GM18870 (cell line): ENCODE results near the gene RAB26.
"Not testable (repeated sequence)": the region's sequence is repeated elsewhere in the genome, so short reads cannot be mapped to it uniquely, and the experiment has no call there.

Source experiments
- ATAC-seq: cut with Tn5 transposase; IDR thresholded peaks from one replicate; pipeline ENCODE4 v1.9.1; 2021; ENCODE audit warnings: moderate library complexity; ENCODE audit not compliant: unreplicated experiment

The RAB26 gene, protein sequence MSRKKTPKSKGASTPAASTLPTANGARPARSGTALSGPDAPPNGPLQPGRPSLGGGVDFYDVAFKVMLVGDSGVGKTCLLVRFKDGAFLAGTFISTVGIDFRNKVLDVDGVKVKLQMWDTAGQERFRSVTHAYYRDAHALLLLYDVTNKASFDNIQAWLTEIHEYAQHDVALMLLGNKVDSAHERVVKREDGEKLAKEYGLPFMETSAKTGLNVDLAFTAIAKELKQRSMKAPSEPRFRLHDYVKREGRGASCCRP

DNA sequence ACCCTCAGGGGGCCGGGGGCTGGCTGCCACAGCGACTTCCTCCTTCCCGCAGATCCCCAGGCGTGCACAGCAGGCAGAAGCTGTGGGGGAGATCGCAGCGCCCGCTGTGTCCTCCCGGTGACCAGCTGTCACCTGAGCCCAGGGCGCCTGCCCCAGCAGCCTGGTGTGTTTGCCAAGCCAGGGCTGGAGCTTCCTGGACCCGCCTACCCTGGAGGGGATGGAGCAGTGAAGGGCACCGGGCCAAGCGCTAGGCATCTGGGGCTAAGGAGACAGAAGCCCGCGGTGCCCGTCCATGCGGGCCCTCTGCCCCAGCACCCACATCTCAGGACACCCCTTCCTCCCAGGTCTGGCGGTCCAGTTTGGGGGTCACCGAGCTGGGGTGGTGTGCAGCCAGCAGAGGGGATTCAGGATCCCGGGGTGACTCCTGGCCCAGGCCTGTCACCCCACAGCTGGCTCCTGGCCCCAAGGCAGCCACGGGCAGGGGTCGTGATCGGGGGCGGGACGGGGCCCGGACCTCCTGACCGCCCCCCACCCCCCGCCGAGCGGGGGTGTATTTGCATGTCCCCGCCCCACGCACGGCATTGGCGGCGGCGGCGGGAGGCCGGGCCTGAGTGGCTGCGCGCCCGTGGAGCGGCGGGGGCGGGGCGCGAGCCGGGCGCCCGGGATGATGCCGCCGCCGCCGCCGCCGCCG is at the start of gene RAB26:
Gene RAB26 (plus strand): TSS at position 645 of the 691 bp plus-strand sequence. CDS start 159 bp downstream, outside the sequence.
- no peak for ATAC-seq

DNA sequence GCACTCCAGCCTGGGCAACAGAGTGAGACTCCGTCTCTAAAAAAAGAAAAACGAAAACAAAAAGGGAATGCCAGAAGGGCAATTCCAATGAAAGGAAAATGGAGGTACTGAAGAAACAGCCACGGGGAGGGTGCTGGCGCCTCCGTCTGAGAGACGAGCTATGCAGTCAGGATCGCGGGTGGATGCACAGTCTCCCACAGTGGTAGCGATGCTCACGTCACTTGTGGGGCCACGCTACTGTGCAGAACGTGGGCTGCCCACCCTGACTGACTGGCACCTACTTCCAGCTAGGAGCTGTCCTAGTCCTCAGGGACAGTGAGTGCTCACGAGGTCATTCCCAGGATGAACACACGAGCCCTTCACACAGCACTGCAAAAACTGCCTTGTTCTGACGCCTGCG is 46.8 kb upstream of the RAB26 start:
- ATAC-seq, result not testable (repeated sequence)

DNA sequence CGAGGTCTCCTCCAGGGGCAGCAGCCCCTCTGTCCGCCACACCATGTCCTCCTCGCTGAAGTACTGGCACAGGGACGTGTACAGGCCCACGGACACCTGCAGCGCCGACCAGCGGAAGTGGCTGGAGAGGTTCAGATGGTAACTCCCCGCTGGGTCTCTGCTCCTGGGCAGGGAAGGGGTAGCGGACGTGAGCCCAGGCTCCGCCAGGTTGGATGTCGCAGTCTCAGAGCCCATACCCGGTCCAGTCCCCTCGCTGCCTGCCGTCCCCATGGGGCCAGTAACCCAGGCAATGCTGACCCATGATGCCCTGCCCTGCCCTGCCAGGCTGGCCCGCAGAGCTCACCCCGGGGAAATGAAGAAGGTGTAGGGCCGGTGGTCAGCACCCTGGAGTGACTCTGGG is 46.0 kb upstream of the RAB26 start:
- ATAC-seq, result no peak

DNA sequence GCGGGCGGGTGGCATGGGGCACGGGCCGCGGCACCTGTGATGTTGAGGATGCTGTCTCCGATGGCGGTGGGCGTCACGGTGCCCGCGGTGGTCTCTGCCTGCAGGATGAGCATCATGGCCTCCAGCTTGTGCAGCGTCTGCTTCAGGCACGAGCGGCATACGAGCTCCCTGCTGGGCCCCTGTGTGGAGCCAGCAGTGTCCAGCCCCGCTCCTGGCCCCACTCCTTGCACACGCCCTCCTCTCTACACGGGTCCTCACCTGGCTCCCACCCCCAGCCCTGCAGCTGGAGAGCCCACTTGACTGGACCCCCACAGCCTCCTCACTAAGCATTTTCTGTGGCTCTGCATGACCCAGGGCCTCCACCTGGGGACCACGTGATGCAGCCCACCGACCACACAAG is 44.0 kb upstream of the RAB26 start:
- not testable (repeated sequence) for ATAC-seq

DNA sequence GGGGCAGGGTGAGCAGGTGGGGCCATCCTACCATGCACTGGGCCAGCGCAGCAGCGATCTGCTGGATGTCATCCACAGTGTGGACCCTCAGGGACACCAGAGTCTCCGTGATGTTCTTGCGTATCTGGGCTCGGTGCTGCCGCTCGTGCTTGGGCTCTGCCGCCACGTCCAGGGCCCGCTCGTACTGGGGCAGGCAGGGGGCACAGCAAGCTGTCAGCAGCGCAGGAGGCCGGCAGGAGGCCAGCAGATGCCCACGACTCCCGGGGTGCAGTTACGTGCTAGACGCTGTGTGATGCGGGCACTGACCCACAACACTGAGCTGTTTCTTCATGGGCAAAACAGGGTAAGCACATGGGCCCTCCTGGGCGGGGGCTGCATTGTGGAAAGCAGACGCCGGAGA is 43.1 kb upstream of the RAB26 start:
- ATAC-seq, result not testable (repeated sequence)

DNA sequence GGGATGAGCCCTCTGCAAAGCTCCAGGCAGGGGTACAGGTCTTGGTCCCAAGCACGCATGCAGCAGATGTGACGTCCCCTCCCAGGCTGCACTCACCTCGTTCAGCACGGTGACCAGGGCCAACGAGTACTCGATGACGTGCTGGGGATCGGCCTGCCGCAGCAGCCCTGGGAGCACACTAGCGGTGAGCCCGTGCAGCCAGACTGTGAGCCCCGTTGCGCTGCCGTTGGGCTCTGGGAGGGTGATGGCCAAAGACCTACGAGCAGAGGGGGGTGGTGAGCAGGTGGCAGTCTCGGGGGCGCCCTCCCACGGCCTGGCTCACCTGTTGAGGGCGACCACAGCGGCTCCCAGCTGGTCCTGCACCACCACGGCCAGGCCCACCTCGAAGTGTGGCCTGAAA is 42.7 kb upstream of the RAB26 start:
- ATAC-seq, result not testable (repeated sequence)

DNA sequence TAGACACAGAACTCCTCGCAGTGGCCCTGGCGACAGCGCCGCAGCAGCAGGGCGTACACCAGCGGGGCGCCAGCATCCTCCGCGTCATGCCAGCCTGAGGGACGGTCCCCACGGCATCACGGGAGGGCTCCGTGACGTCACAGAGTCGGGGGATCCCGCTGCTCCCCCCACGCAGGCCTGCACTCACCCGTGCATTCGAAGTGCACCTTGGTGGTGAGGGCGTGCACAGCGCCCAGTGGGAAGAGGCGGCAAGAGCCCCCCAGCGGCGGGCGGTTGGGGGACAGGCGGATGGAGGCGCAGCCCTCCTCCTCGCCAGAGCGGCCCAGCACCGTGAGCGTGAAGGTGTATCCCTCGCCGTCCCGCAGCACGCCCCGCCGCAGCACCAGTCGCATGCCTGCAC is 42.2 kb upstream of the RAB26 start:
- ATAC-seq, result not testable (repeated sequence)

DNA sequence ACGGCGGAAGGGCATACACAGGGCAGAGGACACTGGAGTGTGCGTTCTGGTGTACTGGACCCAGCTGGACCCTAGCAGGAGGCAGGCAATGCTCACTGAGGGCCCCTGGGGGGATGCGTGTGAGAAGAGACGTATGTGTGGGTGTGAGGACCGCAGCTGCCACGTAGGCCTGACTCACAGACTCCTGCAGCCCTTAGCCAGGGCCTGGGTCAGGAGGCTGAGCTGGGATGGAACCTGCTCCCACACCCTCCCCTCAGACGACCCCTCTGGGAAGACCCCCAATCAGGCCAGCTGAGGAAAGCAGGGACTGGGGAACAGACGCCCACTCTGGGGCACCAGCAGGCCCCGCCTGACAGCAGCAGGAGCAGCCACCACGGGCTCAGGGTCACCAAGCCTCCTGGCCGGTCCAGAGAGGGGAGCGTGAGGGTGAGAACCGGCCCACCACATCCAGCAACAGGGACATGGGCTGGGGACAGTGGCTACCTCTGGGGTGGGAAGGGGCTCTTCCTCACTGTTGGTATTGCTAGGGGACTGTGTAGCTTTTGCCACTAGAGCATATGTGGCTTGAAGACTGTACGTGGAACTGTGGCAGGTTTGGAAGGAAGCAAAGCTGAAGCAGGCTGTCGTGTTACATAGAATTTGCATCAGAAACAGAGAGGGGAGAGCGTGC is 41.2 kb upstream of the RAB26 start:
- not testable (repeated sequence) for ATAC-seq

DNA sequence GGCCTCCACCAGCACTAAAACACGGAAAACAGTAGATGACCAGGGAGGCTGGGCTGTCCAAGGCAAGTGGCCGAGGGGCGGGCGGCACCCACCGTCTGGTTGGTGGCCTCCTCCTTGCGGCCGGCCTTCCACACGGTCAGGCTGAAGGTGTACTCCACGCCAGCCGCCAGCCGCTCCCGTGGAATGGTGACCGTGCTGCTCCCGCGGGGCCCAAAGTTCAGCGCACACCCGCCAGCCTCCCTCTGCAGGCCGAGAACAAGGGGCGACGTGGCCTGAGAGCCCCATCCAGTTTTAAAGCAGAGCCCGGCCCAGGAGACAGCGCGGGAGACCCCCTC is 40.7 kb upstream of the RAB26 start:
- ATAC-seq, result not testable (repeated sequence)

DNA sequence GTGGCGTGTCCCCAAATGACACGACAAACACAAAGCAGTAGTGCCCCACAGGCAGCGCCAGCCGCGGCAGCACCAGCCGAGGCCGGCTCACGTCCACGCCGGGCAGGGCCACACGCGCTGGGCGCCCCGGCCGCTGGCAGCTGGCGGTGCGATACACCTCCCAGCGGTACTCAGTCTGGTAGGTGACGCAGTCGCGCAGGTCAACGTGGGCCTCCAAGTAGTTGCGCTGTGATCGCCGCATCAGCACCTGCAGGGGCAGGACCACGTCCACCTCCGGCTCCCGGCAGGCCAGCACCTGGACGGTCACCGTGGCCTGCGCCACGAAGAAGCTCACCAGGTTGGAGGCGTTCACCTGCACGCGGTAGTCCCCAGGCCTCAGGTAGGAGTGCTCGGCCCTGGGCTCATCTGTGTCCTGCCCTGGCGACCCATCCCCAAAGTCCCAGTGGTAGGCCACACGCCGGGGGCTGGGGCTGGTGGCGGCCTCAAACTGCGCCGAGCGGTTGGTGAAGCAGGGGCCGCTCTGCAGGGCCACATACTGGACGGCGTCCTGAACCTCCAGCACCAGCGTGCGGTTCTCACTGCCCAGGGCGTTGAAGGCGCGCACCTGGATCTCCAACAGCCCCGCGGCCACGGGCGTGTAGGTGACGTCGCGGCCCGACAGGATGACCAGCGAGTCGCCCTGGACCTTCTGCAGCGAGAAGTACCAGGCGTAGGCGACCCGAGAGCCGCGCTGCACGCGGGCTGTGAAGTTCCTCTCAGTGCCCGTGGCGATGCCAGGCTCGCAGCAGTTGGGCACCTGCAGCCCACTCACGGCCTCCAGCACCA is 39.8 kb upstream of the RAB26 start:
- ATAC-seq, result not testable (repeated sequence)

DNA sequence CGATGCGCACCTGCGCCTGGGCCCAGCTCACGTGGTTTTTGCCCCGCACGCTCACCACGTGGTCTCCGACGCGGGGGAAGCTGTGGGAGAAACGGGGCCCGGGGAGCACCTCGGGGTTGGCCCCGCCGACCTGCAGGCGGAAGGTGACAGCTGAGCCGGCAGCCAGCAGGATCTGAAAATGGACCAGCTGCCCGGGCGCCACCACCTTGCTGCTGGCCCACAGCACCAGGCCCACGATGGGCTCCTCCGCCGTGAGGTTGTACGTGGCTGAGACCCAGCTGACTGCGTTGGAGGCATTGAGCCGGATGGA is 39.2 kb upstream of the RAB26 start:
- not testable (repeated sequence) for ATAC-seq

DNA sequence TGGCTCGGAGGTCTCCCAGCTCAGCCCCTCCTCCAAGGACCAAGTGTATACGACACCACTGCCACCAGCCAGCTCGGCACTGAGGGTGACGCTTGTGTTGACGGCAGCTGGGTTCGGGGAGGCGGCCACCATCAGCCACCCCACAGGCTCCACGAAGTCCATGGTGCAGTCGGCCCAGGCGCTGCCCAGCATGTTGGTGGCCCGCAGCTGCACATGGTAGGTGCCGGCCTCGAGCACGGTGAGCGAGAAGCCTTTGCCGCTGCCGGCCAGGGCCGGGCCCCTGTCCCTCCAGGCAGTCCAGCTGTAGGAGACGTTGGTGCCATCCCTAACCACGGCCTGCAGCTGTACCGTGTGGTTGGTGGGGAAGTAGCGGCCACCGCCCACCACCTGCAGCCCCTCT is 38.6 kb upstream of the RAB26 start:
- not testable (repeated sequence) for ATAC-seq

DNA sequence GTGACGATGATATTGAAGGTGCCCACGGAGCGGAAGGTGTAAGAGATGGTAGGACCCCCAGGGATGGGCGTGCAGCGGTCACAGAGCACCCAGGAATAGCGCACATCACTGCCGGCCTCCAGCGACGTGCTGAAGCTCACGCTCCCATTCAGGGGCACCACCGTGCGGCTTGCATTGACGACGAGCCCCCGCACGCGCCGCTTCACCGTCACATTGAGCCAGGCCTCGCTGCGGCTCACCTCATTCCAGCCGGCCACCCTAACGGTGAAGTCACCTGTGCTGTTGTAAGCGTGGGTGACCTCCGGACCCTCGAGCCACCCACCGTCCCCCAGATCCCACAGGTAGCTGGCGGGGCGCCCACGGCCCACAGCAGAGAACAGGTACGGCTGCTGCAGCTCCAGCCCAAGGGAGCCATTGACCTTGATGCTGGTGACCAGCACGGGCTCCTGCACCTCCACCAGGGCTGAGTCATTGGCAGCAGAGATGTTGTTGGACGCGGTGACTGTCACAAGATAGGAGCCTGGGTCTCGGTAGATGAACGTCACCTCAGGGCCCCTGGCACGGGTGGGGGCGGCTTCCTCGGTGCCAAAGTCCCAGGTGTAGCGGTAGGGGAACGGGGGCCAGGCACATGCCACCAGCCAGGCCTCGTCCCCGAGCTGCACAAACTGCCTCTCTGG is 38.0 kb upstream of the RAB26 start:
- ATAC-seq, result not testable (repeated sequence)

DNA sequence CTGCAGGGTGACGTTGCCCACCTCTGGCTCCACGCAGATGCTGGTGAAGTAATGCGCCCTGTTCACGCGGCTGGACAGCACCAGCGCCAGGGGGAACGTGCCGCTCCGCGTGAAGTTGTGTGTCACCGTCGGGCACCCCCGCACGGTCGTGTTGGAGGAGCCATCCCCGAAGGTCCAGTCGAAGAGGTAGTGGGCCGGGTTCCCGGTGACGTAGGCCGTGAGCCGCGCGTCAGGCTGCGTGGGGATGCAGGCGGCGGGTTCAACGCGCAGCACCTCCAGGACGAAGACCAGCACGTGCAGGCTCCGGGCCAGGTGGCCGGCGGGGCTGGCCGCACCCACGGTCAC is 37.4 kb upstream of the RAB26 start:
- ATAC-seq, result not testable (repeated sequence)

DNA sequence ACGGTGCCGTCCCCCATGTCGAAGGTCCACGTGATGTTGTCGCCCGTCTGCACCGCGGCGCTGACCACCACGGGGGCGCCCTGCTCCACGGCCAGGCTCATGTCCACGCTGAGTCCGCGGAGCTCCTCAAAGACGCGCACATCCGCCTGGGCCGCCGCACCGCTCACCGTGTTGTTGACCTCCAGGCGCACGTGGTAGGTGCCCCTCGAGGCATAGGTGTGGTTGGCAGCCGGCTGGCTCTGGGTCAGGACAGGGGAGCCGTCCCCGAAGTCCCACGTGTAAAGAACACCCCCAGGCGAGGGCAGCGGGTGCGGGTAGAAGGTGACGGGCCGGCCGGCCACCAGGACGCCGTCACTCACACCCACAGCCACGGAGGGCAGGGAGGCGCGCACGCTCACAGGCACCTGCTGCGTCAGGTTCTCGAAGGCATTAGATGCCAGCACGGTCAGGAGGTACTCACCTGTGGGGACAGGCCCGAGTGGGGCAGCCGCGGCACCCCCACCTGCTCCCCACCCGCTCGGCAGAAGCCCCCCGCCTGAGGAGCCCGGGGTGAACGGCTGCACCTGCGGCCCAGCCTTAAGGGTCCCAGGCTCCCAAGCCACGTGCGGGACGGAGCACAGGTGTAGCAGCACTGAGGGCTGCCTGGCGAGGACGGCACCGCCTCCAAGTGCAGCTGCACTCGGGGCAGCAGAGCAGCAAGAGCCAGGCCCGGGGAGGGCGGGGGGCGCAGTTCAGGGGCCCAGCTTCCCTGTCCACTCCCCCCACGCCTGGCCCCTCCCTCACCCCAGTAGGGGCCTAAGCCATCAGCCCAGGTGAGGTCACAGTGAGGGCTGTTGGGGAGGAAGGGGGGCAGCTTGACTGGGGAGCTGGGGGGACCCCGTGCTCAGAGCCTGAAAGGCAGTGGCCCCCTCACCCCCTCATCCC is 36.8 kb upstream of the RAB26 start:
- ATAC-seq, result not testable (repeated sequence)

DNA sequence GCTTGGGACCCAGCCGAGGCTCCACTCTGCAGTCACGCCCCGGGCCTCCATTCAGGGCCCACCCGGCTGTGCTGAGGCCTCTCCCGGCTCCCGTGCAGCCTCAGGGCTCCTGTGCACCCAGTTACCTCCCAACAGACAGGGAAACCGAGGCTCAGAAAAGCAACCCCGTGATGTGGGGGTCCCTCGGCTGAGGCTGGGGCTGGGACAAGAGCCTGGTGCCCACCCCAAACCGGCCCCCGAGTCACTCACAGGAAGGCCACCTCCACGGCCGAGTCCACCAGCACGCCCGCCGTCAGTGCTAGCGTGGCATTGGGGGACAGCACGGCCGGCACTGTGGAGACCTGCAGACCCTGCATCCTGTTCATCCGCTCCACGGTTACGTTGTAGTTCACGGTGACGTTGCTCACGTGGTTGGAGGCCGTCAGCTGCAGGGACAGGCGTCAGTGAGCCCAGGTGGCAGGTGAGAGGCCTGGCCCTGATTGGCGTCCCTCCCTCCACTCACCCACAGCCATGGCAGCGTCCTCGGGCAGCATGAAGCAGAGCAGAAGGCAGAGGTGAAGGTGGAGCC is 35.8 kb upstream of the RAB26 start:
- ATAC-seq, result not testable (repeated sequence)

DNA sequence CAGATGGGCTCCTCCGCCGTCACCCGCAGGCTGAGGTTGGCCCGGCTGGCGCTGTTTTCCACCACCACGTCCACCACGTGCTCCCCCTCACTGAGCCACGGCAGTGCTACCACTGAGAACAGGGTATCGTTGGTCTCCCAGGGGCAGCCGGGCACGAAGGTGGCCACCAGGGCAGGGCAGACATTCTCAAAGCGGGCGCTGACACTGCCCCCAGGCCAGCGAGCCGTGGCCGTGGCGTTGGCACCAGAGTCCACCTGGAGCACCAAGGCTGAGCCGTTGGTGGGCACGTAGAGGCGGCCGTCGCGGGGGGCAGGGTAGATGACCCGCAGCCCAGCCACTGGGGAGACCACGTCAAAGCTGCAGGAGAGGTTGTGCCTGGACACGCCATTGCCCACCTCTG is 34.2 kb upstream of the RAB26 start:
- not testable (repeated sequence) for ATAC-seq

DNA sequence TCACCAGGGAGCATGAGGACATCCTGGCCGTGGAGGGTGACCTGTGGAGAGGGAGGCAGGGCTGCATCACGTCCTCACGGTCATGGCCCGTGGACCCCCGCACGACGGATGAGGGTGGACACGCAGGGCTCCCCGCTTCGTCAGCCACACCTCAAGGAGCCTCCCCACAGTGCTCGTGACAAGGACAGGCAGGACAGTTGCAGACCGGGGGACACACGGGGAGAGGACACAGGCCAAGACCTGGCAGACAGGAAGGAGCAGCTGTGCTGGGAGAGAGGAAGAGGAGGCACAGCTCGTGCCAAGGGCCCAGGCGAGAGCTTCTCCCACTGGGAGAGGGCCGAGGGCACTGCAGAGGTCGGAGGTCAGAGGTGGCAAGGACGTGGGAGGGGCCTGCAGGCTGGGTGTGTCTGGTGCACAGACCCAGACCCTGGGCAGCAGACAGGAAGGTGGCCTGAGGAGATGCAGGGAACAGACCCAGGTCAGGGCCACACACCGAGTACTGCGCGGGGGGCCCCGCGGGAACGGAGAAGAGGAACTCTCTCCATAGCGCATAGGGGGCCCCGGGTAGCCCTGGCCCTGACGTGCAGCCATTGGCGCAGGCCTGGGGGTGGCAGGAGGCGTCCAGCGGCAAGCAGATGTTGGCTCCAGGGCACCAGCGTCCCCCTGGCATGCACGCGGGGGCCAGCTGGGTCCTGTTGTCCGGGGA is 33.4 kb upstream of the RAB26 start:
- not testable (repeated sequence) for ATAC-seq

DNA sequence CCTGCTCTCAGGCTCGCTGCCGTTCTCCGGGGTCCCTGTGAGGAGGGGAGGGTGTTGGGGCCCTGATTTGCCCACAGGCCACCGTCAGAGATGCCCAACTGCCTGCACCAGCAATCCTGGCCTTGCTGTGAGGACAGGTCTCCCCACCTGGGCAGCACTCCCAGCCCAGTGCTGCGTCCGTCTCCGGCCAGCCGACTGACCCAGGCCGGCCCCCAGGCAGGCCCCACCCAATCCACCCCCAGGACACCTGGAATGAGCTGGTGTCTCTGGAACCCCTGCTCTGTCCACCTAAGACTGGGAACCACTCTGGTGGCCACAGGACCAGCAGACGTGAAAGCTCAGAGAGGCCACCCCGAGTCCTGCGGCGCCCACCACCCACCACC is 32.8 kb upstream of the RAB26 start:
- no peak for ATAC-seq
